GM12878 (cell line): ENCODE results near the gene MARCKSL1. TPM values are rescaled to one million over a fixed set of nuclear protein-coding genes. Genes with fewer than 3 reads are reported as not detected.

Source experiments
- IKZF1 ChIP-seq: fragments of 450-650 bp; conservative IDR thresholded peaks from 2 replicates; pipeline ENCODE4 v1.6.1; 2017; ENCODE audit warnings: antibody characterized with exemption, mild to moderate bottlenecking
- POLR2A ChIP-seq: IDR thresholded peaks from 2 replicates; pipeline ENCODE4 v1.6.1; 2011; ENCODE audit warnings: low read depth, mild to moderate bottlenecking, low read length
- ZNF207 ChIP-seq: fragments of 450-650 bp; IDR thresholded peaks from 2 replicates; pipeline ENCODE4 v1.6.1; 2014; ENCODE audit warnings: antibody characterized with exemption, mild to moderate bottlenecking, borderline replicate concordance
- polyA plus RNA-seq, 11 experiments: library from polyadenylated mRNA; depleted of rRNA in 4 of 11; unstranded in 6 of 11; stranded (reverse) in 5 of 11; fragments of >200 nt; fragmentation: Nextera tagmentation in 4 of 11; fragmentation: Illumina TruSeq in 1 of 11; extraction: Ambion mirVana in 4 of 11; extraction: Trizol in 1 of 11; gene quantifications; 1 replicate in 1 of 11; 2 replicates in 10 of 11; pipeline versions ENCODE4 v1.2.1 to v1.2.3, GENCODE V29; 2011 to 2016; ENCODE audit warnings: inconsistent platforms in 2 of 11, missing spikeins in 2 of 11, low read depth in 1 of 11
- total RNA-seq, 4 experiments: library from RNA; depleted of rRNA in 3 of 4; stranded (reverse); fragments of >200 nt in 3 of 4; fragmentation: Illumina TruSeq in 1 of 4; extraction: Trizol in 1 of 4; gene quantifications; 2 replicates each; pipeline versions ENCODE4 v1.2.1 to v1.2.3, GENCODE V29; 2013 to 2021
- TF ChIP-seq, protein P1 (sequence below): fragments of 450-650 bp; formaldehyde crosslinking; IDR thresholded peaks from 2 replicates; pipeline ENCODE4 v1.5.0; 2022; ENCODE audit warnings: mild to moderate bottlenecking, missing genetic modification characterization
- TF ChIP-seq, protein P2 (sequence below): fragments of 450-650 bp; formaldehyde crosslinking; IDR thresholded peaks from 2 replicates; pipeline ENCODE4 v1.4.0; 2022; ENCODE audit warnings: mild to moderate bottlenecking, moderate library complexity

The MARCKSL1 gene
- total and polyA plus RNA-seq, 10 of the 15 experiments (the other 5 are each of a cell fraction or from before 2014, with no cell fraction given): 14.5 to 225 (median 158) TPM

DNA sequence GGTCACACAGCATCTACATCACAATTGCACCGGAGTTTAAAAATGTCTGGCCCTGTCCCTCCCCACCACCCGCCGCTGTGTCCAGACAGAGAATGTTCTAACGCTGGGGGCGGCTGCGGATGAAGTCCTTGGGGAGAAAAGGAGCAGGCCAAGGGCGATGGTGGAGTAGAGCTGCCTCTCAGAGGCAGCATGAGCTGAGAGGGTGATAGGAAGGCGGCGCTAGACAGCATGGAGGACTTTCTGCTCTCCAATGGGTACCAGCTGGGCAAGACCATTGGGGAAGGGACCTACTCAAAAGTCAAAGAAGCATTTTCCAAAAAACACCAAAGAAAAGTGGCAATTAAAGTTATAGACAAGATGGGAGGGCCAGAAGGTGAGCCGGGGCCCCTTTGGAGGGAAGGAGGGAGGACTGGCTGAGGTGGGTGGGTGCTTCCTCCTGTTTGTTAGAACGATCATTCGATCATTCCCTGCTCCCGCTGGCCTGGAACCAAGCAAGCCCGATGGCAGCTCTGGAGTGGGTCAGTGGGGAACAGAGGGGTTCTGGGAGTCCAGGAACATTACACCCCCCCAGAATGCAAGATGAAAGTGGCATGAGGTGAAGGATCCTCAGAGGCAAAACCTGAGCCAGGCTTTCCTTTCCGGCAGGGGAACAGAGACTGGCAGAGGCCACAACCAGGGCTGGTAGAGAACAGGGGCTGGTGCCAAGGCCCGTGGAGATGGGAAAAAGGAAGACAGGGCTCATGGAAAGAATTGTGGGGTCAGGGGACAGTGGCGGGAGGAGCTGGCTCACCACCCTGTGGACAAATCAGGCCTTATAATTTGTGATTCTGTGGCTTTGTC is 26.7 kb upstream of the MARCKSL1 start, which contains the start of the genes FAM229A and TSSK3 (continued):
- TF ChIP-seq, protein P1, sequence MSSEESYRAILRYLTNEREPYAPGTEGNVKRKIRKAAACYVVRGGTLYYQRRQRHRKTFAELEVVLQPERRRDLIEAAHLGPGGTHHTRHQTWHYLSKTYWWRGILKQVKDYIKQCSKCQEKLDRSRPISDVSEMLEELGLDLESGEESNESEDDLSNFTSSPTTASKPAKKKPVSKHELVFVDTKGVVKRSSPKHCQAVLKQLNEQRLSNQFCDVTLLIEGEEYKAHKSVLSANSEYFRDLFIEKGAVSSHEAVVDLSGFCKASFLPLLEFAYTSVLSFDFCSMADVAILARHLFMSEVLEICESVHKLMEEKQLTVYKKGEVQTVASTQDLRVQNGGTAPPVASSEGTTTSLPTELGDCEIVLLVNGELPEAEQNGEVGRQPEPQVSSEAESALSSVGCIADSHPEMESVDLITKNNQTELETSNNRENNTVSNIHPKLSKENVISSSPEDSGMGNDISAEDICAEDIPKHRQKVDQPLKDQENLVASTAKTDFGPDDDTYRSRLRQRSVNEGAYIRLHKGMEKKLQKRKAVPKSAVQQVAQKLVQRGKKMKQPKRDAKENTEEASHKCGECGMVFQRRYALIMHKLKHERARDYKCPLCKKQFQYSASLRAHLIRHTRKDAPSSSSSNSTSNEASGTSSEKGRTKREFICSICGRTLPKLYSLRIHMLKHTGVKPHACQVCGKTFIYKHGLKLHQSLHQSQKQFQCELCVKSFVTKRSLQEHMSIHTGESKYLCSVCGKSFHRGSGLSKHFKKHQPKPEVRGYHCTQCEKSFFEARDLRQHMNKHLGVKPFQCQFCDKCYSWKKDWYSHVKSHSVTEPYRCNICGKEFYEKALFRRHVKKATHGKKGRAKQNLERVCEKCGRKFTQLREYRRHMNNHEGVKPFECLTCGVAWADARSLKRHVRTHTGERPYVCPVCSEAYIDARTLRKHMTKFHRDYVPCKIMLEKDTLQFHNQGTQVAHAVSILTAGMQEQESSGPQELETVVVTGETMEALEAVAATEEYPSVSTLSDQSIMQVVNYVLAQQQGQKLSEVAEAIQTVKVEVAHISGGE: no peak
- no peak for TF ChIP-seq IKZF1
- TF ChIP-seq, protein P2, sequence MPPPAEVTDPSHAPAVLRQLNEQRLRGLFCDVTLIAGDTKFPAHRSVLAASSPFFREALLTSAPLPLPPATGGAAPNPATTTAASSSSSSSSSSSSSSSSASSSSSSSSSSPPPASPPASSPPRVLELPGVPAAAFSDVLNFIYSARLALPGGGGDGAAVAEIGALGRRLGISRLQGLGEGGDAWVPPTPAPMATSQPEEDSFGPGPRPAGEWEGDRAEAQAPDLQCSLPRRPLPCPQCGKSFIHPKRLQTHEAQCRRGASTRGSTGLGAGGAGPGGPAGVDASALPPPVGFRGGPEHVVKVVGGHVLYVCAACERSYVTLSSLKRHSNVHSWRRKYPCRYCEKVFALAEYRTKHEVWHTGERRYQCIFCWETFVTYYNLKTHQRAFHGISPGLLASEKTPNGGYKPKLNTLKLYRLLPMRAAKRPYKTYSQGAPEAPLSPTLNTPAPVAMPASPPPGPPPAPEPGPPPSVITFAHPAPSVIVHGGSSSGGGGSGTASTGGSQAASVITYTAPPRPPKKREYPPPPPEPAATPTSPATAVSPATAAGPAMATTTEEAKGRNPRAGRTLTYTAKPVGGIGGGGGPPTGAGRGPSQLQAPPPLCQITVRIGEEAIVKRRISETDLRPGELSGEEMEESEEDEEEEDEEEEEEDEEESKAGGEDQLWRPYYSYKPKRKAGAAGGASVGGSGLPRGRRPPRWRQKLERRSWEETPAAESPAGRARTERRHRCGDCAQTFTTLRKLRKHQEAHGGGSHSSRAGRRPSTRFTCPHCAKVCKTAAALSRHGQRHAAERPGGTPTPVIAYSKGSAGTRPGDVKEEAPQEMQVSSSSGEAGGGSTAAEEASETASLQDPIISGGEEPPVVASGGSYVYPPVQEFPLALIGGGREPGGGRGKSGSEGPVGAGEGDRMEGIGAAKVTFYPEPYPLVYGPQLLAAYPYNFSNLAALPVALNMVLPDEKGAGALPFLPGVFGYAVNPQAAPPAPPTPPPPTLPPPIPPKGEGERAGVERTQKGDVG (CRISPR knock-in tag): no peak
- TF ChIP-seq ZNF207: no peak
- TF ChIP-seq POLR2A: no peak
